ENCODE measurements around the gene DOK6. TPM values are rescaled to one million over a fixed set of nuclear protein-coding genes. Genes with fewer than 3 reads are reported as not detected.

Gene DOK6
- total RNA-seq, 2 experiments from 2014 or later: not detected

GRCh38 chr18:69408522-69408921 is 7.8 kb downstream of the DOK6 start:
- no peak for ATAC-seq (ENCODE audit: poor library complexity)
- ChIA-PET CTCF (no interaction called here), POLR2A (no interaction called here)
- Histone ChIP-seq H3K27ac (ENCODE audit: low read depth in 1 of 2, low read length in 2 of 2) (no peak overlapping the region), H3K9me3 (ENCODE audit: control insufficient read depth in 1 of 2, insufficient read depth in 1 of 2, low read length in 2 of 2) (no peaks in the 10 kb centered on the region), H3K36me3 (ENCODE audit: insufficient read depth, low read length) (no peaks in the 10 kb centered on the region), H3K4me1 (ENCODE audit: insufficient read depth, low read length) (no peaks in the 10 kb centered on the region), H3K27me3 (ENCODE audit: control insufficient read depth in 1 of 2, insufficient read depth in 2 of 2, low read length in 2 of 2) (peaks cover 8 to 16% of the 10 kb centered on the region in 2 experiments), H3K4me3 (ENCODE audit: low read length) (no peak overlapping the region)
- Mint-ChIP-seq H3K4me3 (no peak overlapping the region), H3K27ac (no peak overlapping the region), H3K36me3 (ENCODE audit: low read depth) (no peaks in the 10 kb centered on the region), H3K27me3 (peaks cover 41% of the 10 kb centered on the region), H3K4me1 (ENCODE audit: low read depth) (no peaks in the 10 kb centered on the region), H3K9me3 (no peaks in the 10 kb centered on the region)
- TF ChIP-seq CTCF (IDR thresholded peaks at IDR 0.05): no peak
- DNase-seq: no peak
- intact Hi-C loops (cut with DNase I, micrococcal nuclease): no loop called here

- Mint-ChIP-seq H3K9me3 (no peaks in the 10 kb centered on the region), H3K27me3 (peaks cover 28% of the 10 kb centered on the region), H3K36me3 (ENCODE audit: low read depth) (no peaks in the 10 kb centered on the region), H3K4me1 (ENCODE audit: low read depth) (no peaks in the 10 kb centered on the region), H3K4me3 (no peak overlapping the region), H3K27ac (no peak overlapping the region)
- CTCF ChIA-PET: no interaction called here
- Histone ChIP-seq H3K4me1 (ENCODE audit: insufficient read depth, low read length) (no peaks in the 10 kb centered on the region), H3K27ac (ENCODE audit: low read depth in 1 of 2, low read length in 2 of 2) (no peak overlapping the region), H3K27me3 (ENCODE audit: control insufficient read depth in 1 of 2, insufficient read depth in 2 of 2, low read length in 2 of 2) (peaks cover 0 to 8% of the 10 kb centered on the region in 2 experiments), H3K4me3 (ENCODE audit: low read length) (no peak overlapping the region), H3K9me3 (ENCODE audit: control insufficient read depth in 1 of 2, insufficient read depth in 1 of 2, low read length in 2 of 2) (no peaks in the 10 kb centered on the region), H3K36me3 (ENCODE audit: insufficient read depth, low read length) (no peaks in the 10 kb centered on the region)
- DNase-seq (no peak), ATAC-seq (ENCODE audit: poor library complexity) (no peak)
- no peak for TF ChIP-seq CTCF (IDR thresholded peaks at IDR 0.05)
- POLR2A ChIA-PET: no interaction called here
- intact Hi-C loops (cut with DNase I, micrococcal nuclease): no loop called here
Observed at GRCh38 chr18:69411199-69411598, 10.5 kb downstream of the DOK6 start.

GRCh38 chr18:69414184-69414583 is 13.5 kb downstream of the DOK6 start:
- no peak overlapping the region for H3K27ac Mint-ChIP-seq
- H3K9me3 Mint-ChIP-seq: no peaks in the 10 kb centered on the region
- no peaks in the 10 kb centered on the region for H3K36me3 ChIP-seq (ENCODE audit: insufficient read depth, low read length)
- H3K4me1 ChIP-seq (ENCODE audit: insufficient read depth, low read length): no peaks in the 10 kb centered on the region
- ChIA-PET CTCF (no interaction called here), POLR2A (no interaction called here)
- peaks cover 23% of the 10 kb centered on the region for H3K27me3 Mint-ChIP-seq
- no peaks in the 10 kb centered on the region for H3K4me1 Mint-ChIP-seq (ENCODE audit: low read depth)
- no peak overlapping the region for H3K27ac ChIP-seq (ENCODE audit: low read depth in 1 of 2, low read length in 2 of 2)
- H3K9me3 ChIP-seq (ENCODE audit: control insufficient read depth in 1 of 2, insufficient read depth in 1 of 2, low read length in 2 of 2): no peaks in the 10 kb centered on the region
- intact Hi-C loops (cut with DNase I, micrococcal nuclease): no loop called here
- no peak for TF ChIP-seq CTCF (IDR thresholded peaks at IDR 0.05)
- H3K4me3 Mint-ChIP-seq: no peak overlapping the region
- H3K36me3 Mint-ChIP-seq (ENCODE audit: low read depth): no peaks in the 10 kb centered on the region
- H3K27me3 ChIP-seq (ENCODE audit: control insufficient read depth in 1 of 2, insufficient read depth in 2 of 2, low read length in 2 of 2): peaks cover 0 to 8% of the 10 kb centered on the region in 2 experiments
- ATAC-seq (ENCODE audit: poor library complexity): no peak
- DNase-seq: no peak
- no peak overlapping the region for H3K4me3 ChIP-seq (ENCODE audit: low read length)

All from CD4-positive, alpha-beta T cell (primary cell).